WERI-Rb-1 (cell line): ENCODE data around the gene HOXD12.

Source experiments
- DNase-seq: peaks from one replicate; pipeline ENCODE4 v3.0.0-alpha.2; 2020
- H3K27ac ChIP-seq: fragments of 250-450 bp; sonication (Bioruptor Pico); 2 replicates; pipeline ENCODE4 v1.5.1; 2020; ENCODE audit warnings: mild to moderate bottlenecking, moderate library complexity
- H3K27me3 ChIP-seq: fragments of 250-450 bp; sonication (Bioruptor Pico); 2 replicates; pipeline ENCODE4 v1.5.1; 2021; ENCODE audit warnings: mild to moderate bottlenecking, low read depth, moderate library complexity; ENCODE audit not compliant: insufficient read depth, severe bottlenecking
- H3K36me3 ChIP-seq: fragments of 250-450 bp; sonication (Bioruptor Pico); 2 replicates; pipeline ENCODE4 v1.5.1; 2020; ENCODE audit warnings: mild to moderate bottlenecking, moderate library complexity
- H3K4me3 ChIP-seq: 2 replicates; pipeline ENCODE4 v1.5.1; 2011; ENCODE audit warnings: low read depth, mild to moderate bottlenecking, control low read depth, low read length
- H3K9me3 ChIP-seq: fragments of 250-450 bp; sonication (Bioruptor Pico); 2 replicates; pipeline ENCODE4 v1.5.1; 2021; ENCODE audit warnings: mild to moderate bottlenecking, moderate library complexity; ENCODE audit not compliant: severe bottlenecking
- CTCF ChIP-seq: IDR thresholded peaks from 2 replicates; pipeline ENCODE4 v1.5.1; 2011; ENCODE audit warnings: low read depth, mild to moderate bottlenecking, control low read depth, inconsistent platforms, low read length

The HOXD12 gene

GRCh38 chr2:176075481-176075880, 24.1 kb upstream of the HOXD12 start:
- peaks cover under 1% of the 10 kb centered on the region for H3K9me3 ChIP-seq
- H3K36me3 ChIP-seq = no peaks in the 10 kb centered on the region
- TF ChIP-seq CTCF = no peak
- no peak overlapping the region; the same call in 1 of the 2 replicates for H3K4me3 ChIP-seq
- no peak for DNase-seq
- no peak overlapping the region for H3K27ac ChIP-seq
- H3K27me3 ChIP-seq = peaks cover 61% of the 10 kb centered on the region

DNA sequence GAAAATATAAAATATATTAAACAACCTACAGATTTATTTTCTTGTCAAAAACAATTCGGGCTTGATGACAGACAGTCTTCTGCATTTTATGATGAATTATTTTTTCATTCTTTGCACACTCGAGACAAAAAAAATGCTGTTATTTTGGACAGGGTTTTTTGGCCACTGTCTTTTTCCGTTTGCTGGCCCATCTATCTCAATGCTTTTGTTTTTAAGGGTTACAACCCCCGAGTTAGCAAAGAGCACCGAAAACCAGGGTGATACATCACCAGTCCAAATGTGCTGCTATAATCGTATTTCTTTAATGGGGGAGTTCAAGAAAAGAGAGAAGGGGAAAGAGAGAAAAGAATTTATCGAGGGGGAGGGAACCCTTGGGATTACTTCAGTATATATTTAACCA, 23.5 kb upstream of the HOXD12 start:
- H3K9me3 ChIP-seq = peaks cover 7% of the 10 kb centered on the region
- no peak for DNase-seq
- no peaks in the 10 kb centered on the region for H3K36me3 ChIP-seq
- H3K4me3 ChIP-seq = no peak overlapping the region
- no peak for TF ChIP-seq CTCF
- peaks cover 67% of the 10 kb centered on the region for H3K27me3 ChIP-seq
- H3K27ac ChIP-seq = no peak overlapping the region

- Histone ChIP-seq H3K4me3 (no peak overlapping the region), H3K27ac (no peak overlapping the region), H3K36me3 (no peaks in the 10 kb centered on the region), H3K27me3 (peaks cover 73% of the 10 kb centered on the region), H3K9me3 (peaks cover 14% of the 10 kb centered on the region)
- DNase-seq = no peak
- TF ChIP-seq CTCF = no peak
Observed at GRCh38 chr2:176076796-176077195, 22.8 kb upstream of the HOXD12 start.

DNA sequence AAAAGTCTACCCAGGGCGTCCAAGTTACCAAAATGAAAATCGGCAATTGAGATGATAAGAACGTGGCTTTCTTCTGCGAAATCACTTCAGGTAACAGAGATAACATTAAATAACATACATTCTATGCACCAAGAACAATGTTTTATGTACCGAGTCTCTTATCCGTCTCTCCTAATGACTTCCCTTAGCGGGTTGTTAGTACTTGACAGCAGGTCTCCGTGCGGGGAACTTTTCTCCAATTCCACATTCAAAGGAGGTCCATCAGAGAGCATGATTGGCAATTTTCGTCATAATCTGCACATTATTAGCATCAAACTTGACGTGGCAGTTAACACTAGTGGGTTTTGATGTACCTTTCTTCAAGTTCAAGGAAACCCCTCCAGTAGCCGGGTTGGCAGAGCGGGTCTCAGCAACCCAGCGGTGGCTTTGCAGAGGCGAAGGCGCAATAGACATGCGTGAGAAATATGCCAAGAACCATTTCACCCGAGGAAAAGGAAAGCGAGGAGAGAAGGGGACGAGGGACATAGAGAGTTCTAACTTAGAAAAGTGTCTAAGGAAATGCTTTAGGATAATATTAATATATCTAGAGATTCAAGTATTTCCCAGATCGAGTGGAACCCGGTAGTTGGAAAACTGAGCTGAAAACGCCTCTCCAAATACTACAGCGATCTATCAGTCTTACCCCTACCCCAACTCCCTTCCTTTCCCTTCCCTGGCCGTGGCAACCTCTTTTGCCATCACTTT, 20.9 kb upstream of the HOXD12 start:
- Histone ChIP-seq H3K27me3 (peaks cover 75% of the 10 kb centered on the region), H3K4me3 (no peak overlapping the region), H3K27ac (no peak overlapping the region), H3K36me3 (no peaks in the 10 kb centered on the region), H3K9me3 (peaks cover 29% of the 10 kb centered on the region)
- TF ChIP-seq CTCF = no peak
- DNase-seq = no peak

GRCh38 chr2:176079285-176079830, 20.2 kb upstream of the HOXD12 start:
- Histone ChIP-seq H3K9me3 (peaks cover 29% of the 10 kb centered on the region), H3K27ac (no peak overlapping the region), H3K4me3 (peak overlapping the region; percentile 30), H3K36me3 (no peaks in the 10 kb centered on the region), H3K27me3 (peaks cover 78% of the 10 kb centered on the region)
- DNase-seq = no peak
- TF ChIP-seq CTCF = no peak
